IPS-NIHi7 (cell line): ENCODE results near the gene LTC4S.

Experiments used
- DNase-seq: peaks from one replicate; pipeline ENCODE4 v3.0.0; 2012; ENCODE audit warnings: mixed read lengths; ENCODE audit errors: extremely low spot score

Gene LTC4S

GRCh38 chr5:179795049-179795862, 1.5 kb downstream of the LTC4S start:
- DNase-seq = peak; percentile 67

- DNase-seq = peak; percentile 81
Measured at GRCh38 chr5:179795863-179796833, 2.4 kb downstream of the LTC4S start.

DNA sequence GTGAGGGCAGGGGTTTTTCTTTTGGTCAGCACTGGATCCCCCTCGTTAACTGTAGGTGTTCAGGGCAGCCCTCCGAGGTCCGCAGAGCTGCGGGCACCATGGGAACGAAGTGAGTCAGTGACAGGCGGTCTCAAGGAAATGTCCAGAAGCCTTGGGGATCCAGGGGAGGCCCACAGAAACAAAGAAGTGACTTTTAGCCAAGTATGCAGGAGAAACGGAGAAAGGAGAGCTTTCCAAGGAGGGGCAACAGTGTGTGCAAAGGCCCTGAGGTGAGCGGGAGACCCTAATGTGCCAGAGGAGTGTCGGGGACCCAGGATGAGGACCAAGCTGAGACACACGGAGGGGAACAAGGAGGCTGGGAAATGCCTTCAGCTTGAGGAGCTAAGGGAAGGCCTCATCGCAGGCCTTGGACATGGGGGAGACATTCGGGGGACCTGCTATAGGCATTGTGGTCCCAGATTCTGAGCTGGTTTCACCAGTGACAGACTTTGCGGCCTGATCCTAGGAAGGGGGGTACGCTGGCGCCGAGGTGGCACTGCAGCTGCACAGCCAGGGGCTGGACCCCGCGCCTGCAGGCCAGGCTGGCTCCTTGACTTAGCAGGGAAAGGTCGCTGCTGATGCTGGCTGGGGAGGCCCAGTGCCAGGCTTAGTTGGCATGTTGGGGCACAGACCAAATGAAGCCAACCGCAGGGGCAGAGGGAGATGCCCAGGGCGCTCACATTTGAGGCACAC, 3.3 kb downstream of the LTC4S start:
- DNase-seq = no peak

- DNase-seq = no peak
Measured at GRCh38 chr5:179797741-179798140, 4.0 kb downstream of the LTC4S start.

- no peak for DNase-seq
Measured at GRCh38 chr5:179798144-179798770, 4.5 kb downstream of the LTC4S start.

DNA sequence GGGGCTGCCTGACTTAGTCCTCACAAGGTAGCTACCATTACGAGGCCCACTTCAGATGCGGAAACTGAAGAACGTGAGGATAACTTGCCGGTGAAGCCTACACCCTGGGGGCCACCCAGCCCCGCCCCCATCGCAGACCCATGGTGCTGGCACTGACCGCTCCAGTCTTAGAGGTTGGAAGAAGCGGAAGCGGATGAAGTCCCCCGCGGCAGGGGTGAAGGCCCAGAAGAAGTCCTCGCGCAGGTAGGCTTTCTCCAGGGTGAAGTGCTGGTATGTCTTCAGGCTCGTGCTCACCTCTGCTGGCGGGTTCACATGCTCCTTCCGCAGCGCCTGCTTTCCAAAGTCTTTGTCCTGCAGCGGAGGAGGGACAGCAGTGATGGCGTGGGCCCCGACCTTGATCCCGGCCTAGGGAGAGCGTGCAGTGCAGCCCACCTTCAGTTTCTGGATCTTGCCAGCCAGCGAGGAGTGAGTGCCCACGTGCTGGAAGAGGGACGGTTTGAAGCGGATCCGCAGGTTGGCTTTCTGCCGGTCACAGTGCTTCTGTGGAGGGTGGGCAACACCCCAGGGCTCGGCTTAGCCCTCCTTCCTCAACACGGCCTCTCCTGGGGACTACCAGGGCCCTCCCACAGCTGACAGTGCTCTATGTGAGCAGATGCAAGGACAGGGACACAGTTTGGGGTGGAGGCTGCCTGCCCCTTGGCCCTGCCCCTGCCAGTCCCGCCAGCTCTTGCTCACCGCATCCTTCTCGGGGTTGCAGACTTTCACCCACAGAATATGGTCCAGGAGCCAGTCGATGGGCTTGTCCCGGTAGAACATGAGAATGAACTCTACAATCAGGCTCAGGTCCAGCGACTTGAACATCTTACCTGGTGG, 5.2 kb downstream of the LTC4S start:
- no peak for DNase-seq

GRCh38 chr5:179799644-179799973, 5.8 kb downstream of the LTC4S start:
- no peak for DNase-seq

- no peak for DNase-seq
Measured at GRCh38 chr5:179800071-179800695, 6.4 kb downstream of the LTC4S start.

GRCh38 chr5:179800696-179801201, 7.0 kb downstream of the LTC4S start:
- DNase-seq = no peak

DNA sequence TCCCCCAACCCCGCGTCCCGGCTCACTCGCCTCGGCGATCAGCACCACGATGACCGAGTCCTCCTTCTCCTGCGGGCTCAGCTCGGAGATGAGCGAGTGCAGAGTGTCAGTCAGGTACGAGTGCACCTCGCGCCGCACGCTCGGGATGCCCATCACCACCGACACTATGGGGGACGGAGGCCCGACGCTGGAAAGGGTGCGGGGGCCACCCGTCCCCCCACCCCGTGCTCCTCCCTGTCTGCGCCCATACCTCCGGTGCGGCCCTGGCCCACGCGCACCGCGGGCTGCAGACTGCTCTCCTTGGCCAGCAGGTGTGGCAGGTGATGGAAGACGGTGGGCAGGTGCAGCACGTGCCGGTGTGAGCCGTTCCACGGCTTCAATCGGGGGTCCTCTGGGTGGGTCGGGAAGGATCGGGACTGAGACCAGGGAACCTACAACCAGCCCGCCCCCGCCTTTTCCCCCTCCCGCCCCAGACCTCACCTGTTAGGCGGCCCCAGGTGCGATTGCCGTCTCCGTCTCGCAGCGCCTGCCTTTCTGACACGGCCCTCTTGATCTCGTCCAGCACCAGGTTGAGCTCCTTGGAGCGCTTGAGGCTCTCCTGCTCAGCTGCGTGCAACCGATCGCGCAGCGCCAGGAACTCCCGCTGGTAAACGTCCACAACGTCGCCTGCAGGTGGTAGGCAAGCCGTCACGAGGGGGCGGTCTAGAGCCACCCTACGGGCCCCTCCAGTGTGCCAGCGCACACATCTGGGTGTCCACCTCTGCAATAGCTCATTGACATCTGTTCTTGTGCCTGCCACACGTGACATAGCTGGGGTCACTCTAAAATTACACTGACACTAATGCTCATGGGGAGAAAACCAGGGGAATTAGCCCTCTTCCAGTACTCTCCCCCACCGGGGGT, 7.8 kb downstream of the LTC4S start:
- peak; percentile 79 for DNase-seq

DNA sequence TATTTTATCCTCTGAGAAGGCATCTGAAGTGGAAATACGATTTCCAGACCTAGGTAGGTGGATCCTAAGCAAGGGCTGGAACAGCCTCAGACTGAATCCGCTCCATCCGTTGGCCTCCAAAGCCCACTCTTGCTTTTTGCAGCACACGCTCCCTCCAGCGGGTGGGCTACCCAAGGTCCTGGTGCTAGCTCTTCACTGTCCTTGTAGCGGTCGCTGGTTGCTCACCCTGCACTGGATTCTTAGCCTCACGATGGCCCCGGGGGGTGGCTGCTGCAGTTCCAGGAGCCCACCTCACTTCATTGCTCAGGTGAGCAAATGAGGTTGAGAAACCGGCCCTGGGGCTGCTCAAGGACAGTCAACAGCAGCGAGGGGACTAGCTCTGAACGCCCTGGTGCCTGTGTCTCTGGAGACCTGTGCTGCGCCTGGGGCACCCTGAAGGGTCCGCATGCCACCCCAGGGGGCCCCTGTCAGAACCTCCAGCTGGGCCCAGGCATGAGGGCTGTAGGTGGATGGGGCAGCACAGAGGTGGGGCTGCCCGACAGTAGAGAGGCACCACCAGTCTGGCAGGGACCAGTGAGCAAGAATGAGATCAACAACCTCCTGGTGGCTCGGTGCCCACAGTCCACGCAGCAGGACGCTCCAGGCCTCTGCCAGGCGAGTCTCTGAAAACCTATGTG, 8.6 kb downstream of the LTC4S start:
- DNase-seq = no peak

GRCh38 chr5:179802950-179803562, 9.3 kb downstream of the LTC4S start:
- DNase-seq = no peak

- no peak for DNase-seq
Measured at GRCh38 chr5:179803651-179804554, 10.1 kb downstream of the LTC4S start.

- no peak for DNase-seq
Measured at GRCh38 chr5:179804555-179804947, 10.8 kb downstream of the LTC4S start.

GRCh38 chr5:179805070-179805528, 11.3 kb downstream of the LTC4S start:
- DNase-seq = no peak

GRCh38 chr5:179805529-179806249, 11.9 kb downstream of the LTC4S start:
- DNase-seq = no peak
